Spleen (tissue), 11 donors: Measurements from ENCODE around the gene CLDN12. TPM values are rescaled to one million over a fixed set of nuclear protein-coding genes. Genes with fewer than 3 reads are reported as not detected.

ENCODE experiments used
- DNase-seq: peaks from one replicate; pipeline ENCODE4 v3.0.0-alpha.2; 2020
- H3K27ac ChIP-seq, 8 donors: fragments of 200-600 bp; sonication (generic) in 7 of 8; 1 replicate in 4 of 8; 2 replicates in 4 of 8; pipeline versions ENCODE4 v1.5.0 to v1.8.0; 2016 to 2021; ENCODE audit warnings: inconsistent platforms in 4 of 8, mild to moderate bottlenecking in 4 of 8, moderate library complexity in 1 of 8
- H3K27me3 ChIP-seq, 7 donors: fragments of 200-600 bp; sonication (generic) in 6 of 7; replicated peaks in 1 of 7; 1 replicate in 4 of 7; 2 replicates in 3 of 7; pipeline versions ENCODE4 v1.5.0 to v1.8.0; 2016 to 2021; ENCODE audit warnings: inconsistent platforms in 3 of 7, mild to moderate bottlenecking in 1 of 7
- H3K36me3 ChIP-seq, 6 donors: fragments of 200-600 bp; sonication (generic) in 5 of 6; 1 replicate in 4 of 6; 2 replicates in 2 of 6; pipeline versions ENCODE4 v1.5.0 to v1.8.0; 2016 to 2021; ENCODE audit warnings: inconsistent platforms in 2 of 6
- H3K4me1 ChIP-seq, 6 donors: fragments of 200-600 bp; sonication (generic) in 5 of 6; 1 replicate in 3 of 6; 2 replicates in 3 of 6; pipeline versions ENCODE4 v1.5.0 to v1.8.0; 2016 to 2021; ENCODE audit warnings: inconsistent platforms in 3 of 6
- H3K4me3 ChIP-seq, 8 donors: fragments of 200-600 bp; sonication (generic) in 7 of 8; 1 replicate in 4 of 8; 2 replicates in 4 of 8; pipeline versions ENCODE4 v1.5.0 to v1.8.0; 2016 to 2021; ENCODE audit warnings: inconsistent platforms in 4 of 8, mild to moderate bottlenecking in 4 of 8, moderate library complexity in 2 of 8
- H3K9me3 ChIP-seq, 8 donors: fragments of 200-600 bp; sonication (generic) in 7 of 8; 1 replicate in 4 of 8; 2 replicates in 4 of 8; pipeline versions ENCODE4 v1.5.0 to v1.8.0; 2016 to 2021; ENCODE audit warnings: inconsistent platforms in 4 of 8
- POLR2A ChIP-seq, 3 donors: fragments of 450-650 bp; IDR thresholded peaks; one replicate each; pipeline ENCODE4 v1.5.1; 2017; ENCODE audit warnings: antibody characterized with exemption in 3 of 3, mild to moderate bottlenecking in 1 of 3
- POLR2AphosphoS5 ChIP-seq, 3 donors: sonication (generic); formaldehyde crosslinking; IDR thresholded peaks; one replicate each; pipeline ENCODE4 v1.5.1; 2017; ENCODE audit warnings: antibody characterized with exemption in 3 of 3
- WGBS, 5 donors: extraction: QIAGEN DNeasy Blood & Tissue Kit in 3 of 5; methylation state at CpG; one replicate each; pipeline versions ENCODE4 v1.1.5 to v1.1.7; 2013 to 2018; 5-methylcytosine and 5-hydroxymethylcytosine counted together
- intact Hi-C: fragments of 100-400 bp; cut with DNase I; formaldehyde crosslinking; loops from one replicate; pipeline ENCODE4 v1.15.0; 2023; ENCODE audit warnings: low total_unique reads
- polyA plus RNA-seq, 3 donors: library from polyadenylated mRNA; stranded (reverse); fragments of 200-250 nt; gene quantifications; one replicate each; pipeline ENCODE4 v1.2.1, GENCODE V29; 2013
- total RNA-seq, 7 donors: library from RNA; depleted of rRNA in 3 of 7; stranded (reverse); fragments of >200 nt in 3 of 7; fragmentation: NEBNext Ultra II Directional in 4 of 7; extraction: Animal tissue kit (Norgen Biotek cat#: 25700) in 4 of 7; gene quantifications; one replicate each; pipeline versions ENCODE4 v1.1.0 to v1.2.1, GENCODE V29; 2016 to 2021
- TF ChIP-seq, protein P1 (sequence below), 11 experiments: fragments of 200-600 bp in 7 of 11; fragments of 450-650 bp in 4 of 11; sonication (generic) in 4 of 11; IDR thresholded peaks in 8 of 11; conservative IDR thresholded peaks in 3 of 11; 1 replicate in 7 of 11; 2 replicates in 4 of 11; pipeline versions ENCODE4 v1.4.0 to v1.8.0; 2016 to 2021; ENCODE audit warnings: antibody characterized with exemption in 11 of 11, inconsistent platforms in 4 of 11, mild to moderate bottlenecking in 1 of 11
- donor health status: healthy with polysubstance abuse.
- donor health status: DM: no; HTN: no; CAD: no; lungs with moderate emphysema.
- donor health status: DM: no; HTN: no; CAD: no.
- donor health status: Bipolar disorder and iron deficiency.
- donor health status: healthy.
- donor health status: DM: no; HTN: no; CAD: no.
- donor health status: DM: yes; HTN: yes; CAD: no.

The CLDN12 gene
- total and polyA plus RNA-seq, 10 donors: 3.9 to 17.4 (median 10.0) TPM

DNA sequence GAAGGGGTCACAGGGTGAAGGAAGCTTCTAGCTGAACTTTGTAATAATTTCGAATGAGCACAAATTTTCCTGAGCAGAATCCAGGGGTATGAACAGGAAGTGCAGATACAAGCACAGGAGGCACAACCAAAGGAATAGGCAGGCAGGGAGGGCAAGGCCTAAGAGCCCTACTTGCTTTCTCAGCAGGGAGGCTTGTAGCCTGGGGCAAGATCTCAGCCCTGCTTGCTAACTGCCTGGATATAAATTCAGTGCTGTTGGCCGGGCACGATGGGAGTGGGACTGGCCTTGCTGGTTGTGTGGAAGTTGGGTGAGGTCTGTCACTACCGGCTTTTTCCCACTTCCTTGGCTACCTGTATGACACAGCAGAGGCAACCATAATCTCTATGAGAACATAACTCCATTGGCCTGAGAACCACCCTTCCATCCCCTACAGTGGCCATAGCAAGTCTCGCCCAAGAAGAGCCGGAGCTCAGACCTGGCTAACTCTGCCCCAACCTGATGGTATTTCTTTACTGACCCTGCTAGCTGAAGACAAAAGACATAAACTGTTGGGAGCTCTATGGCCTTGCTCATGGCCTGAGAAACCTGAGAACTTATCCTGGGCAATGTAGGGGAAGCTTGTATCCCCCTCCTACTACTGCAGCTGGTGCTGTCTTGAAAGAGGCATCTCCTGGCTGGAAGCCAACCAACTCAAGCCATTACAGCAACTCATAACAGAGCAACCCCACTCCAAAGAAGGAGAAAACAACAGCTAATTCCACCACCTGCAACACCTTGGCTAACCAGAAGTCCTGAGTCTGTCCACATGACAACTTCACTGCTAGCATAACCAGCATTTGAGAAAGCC is 27.6 kb downstream of the CLDN12 start:
- no peaks in the 10 kb centered on the region for H3K4me1 ChIP-seq
- DNase-seq: no peak
- peaks cover 0 to 23% (median 13%) of the 10 kb centered on the region in 8 donors for H3K9me3 ChIP-seq
- H3K36me3 ChIP-seq: no peaks in the 10 kb centered on the region
- no peak overlapping the region for H3K27ac ChIP-seq
- TF ChIP-seq POLR2AphosphoS5 (IDR thresholded peaks at IDR 0.05) (no peak), POLR2A (IDR thresholded peaks at IDR 0.05) (no peak)
- TF ChIP-seq, protein P1, sequence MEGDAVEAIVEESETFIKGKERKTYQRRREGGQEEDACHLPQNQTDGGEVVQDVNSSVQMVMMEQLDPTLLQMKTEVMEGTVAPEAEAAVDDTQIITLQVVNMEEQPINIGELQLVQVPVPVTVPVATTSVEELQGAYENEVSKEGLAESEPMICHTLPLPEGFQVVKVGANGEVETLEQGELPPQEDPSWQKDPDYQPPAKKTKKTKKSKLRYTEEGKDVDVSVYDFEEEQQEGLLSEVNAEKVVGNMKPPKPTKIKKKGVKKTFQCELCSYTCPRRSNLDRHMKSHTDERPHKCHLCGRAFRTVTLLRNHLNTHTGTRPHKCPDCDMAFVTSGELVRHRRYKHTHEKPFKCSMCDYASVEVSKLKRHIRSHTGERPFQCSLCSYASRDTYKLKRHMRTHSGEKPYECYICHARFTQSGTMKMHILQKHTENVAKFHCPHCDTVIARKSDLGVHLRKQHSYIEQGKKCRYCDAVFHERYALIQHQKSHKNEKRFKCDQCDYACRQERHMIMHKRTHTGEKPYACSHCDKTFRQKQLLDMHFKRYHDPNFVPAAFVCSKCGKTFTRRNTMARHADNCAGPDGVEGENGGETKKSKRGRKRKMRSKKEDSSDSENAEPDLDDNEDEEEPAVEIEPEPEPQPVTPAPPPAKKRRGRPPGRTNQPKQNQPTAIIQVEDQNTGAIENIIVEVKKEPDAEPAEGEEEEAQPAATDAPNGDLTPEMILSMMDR (IDR thresholded peaks at IDR 0.05 in 8 of 11, conservative IDR thresholded peaks at IDR 0.05 in 3 of 11): no peak
- H3K27me3 ChIP-seq: peaks cover 0 to 19% (median 0%) of the 10 kb centered on the region in 7 donors
- intact Hi-C loops: no loop called here
- WGBS, 5 donors: 82 to 91% (median 87%) methylated on average over 6 of the region's 6 CpGs
- H3K4me3 ChIP-seq: no peak overlapping the region

DNA sequence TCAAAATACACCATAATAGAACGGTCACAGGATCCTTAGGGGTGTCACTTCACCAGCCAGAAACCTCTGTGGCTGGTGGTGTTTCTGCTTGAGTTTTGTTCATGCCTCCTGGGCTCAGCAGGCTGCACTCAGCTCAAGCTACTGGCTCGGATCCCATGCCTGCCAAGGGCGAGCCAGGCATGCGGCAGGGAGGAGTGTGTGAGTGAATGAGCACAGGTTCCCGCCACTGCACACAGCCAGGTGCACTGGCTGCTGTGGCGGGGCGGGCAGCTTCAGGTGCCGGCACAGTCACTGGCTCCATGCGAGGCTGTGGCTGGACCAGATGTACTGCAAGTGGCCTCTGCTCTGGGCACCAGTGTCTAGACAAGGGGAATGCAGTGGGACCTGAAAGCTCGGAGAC is 29.5 kb downstream of the CLDN12 start:
- H3K27ac ChIP-seq: no peak overlapping the region
- intact Hi-C loops: no loop called here
- H3K36me3 ChIP-seq: no peaks in the 10 kb centered on the region
- H3K4me3 ChIP-seq: no peak overlapping the region
- no peaks in the 10 kb centered on the region for H3K4me1 ChIP-seq
- peaks cover 0 to 34% (median 18%) of the 10 kb centered on the region in 8 donors for H3K9me3 ChIP-seq
- 68 to 79% (median 71%) methylated on average over 7 to 10 of the region's 10 CpGs for WGBS, 5 donors
- peaks cover 0 to 20% (median 0%) of the 10 kb centered on the region in 7 donors for H3K27me3 ChIP-seq
- no peak for DNase-seq
- TF ChIP-seq, protein P1 (IDR thresholded peaks at IDR 0.05 in 8 of 11, conservative IDR thresholded peaks at IDR 0.05 in 3 of 11): no peak
- TF ChIP-seq POLR2AphosphoS5 (IDR thresholded peaks at IDR 0.05): no peak
- no peak for TF ChIP-seq POLR2A (IDR thresholded peaks at IDR 0.05)

- H3K4me1 ChIP-seq: no peaks in the 10 kb centered on the region
- TF ChIP-seq POLR2A (IDR thresholded peaks at IDR 0.05): no peak
- TF ChIP-seq POLR2AphosphoS5 (IDR thresholded peaks at IDR 0.05): no peak
- TF ChIP-seq, protein P1 (IDR thresholded peaks at IDR 0.05 in 8 of 11, conservative IDR thresholded peaks at IDR 0.05 in 3 of 11): no peak
Observed at GRCh38 chr7:90433221-90433620, 30.0 kb downstream of the CLDN12 start.

DNA sequence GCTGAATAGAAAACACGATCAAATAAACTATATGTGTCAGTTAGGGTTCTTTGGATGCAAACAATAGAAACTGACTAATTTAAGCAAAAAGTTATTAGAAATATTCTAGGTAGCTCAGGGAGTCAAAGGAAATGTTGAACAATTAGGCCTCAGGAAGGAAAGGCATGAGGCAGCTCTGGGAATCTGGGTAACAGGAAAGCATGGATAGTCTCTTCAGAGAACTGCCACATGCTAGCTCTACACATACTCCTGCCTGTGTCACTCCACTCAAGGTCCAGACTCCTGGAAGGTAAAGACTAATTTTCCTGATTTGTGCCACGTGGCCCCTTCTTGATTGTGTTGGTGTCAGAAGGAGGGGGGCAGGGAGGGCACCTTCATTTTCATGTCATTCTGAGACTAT is 42.4 kb downstream of the CLDN12 start:
- no peak for DNase-seq
- WGBS, 5 donors: 45 to 58% (median 55%) methylated on average over 2 of the region's 2 CpGs
- Histone ChIP-seq H3K27ac (no peak overlapping the region), H3K4me3 (no peak overlapping the region), H3K36me3 (no peaks in the 10 kb centered on the region), H3K9me3 (no peaks in the 10 kb centered on the region), H3K4me1 (no peaks in the 10 kb centered on the region), H3K27me3 (no peaks in the 10 kb centered on the region)
- intact Hi-C loops: no loop called here
- TF ChIP-seq, protein P1 (IDR thresholded peaks at IDR 0.05 in 8 of 11, conservative IDR thresholded peaks at IDR 0.05 in 3 of 11): no peak
- TF ChIP-seq POLR2AphosphoS5 (IDR thresholded peaks at IDR 0.05) (no peak), POLR2A (IDR thresholded peaks at IDR 0.05) (no peak)

More at GRCh38 chr7:90433221-90433620, 30.0 kb downstream of the CLDN12 start:
- Histone ChIP-seq H3K36me3 (no peaks in the 10 kb centered on the region), H3K4me3 (no peak overlapping the region), H3K27me3 (peaks cover 0 to 20% (median 0%) of the 10 kb centered on the region in 7 donors), H3K27ac (no peak overlapping the region), H3K9me3 (peaks cover 0 to 38% (median 18%) of the 10 kb centered on the region in 8 donors)
- no peak for DNase-seq
- 72 to 91% (median 90%) methylated on average over 3 of the region's 3 CpGs for WGBS, 5 donors
- intact Hi-C loops: no loop called here
